Stimulated activated CD4-positive, alpha-beta T cell treated with anti-CD3 and anti-CD28 coated beads, Interleukin-12 subunit alpha, Interleukin-12 subunit beta, amount 100 ng/mL, for 4 hours (primary cell): ENCODE results near the gene NFYB.
"Not testable (repeated sequence)": the region's sequence is repeated elsewhere in the genome, so short reads cannot be mapped to it uniquely, and the experiment has no call there.

Experiments
- DNase-seq: peaks from one replicate; pipeline ENCODE4 v3.0.0-alpha.2; 2020

The NFYB gene

DNA sequence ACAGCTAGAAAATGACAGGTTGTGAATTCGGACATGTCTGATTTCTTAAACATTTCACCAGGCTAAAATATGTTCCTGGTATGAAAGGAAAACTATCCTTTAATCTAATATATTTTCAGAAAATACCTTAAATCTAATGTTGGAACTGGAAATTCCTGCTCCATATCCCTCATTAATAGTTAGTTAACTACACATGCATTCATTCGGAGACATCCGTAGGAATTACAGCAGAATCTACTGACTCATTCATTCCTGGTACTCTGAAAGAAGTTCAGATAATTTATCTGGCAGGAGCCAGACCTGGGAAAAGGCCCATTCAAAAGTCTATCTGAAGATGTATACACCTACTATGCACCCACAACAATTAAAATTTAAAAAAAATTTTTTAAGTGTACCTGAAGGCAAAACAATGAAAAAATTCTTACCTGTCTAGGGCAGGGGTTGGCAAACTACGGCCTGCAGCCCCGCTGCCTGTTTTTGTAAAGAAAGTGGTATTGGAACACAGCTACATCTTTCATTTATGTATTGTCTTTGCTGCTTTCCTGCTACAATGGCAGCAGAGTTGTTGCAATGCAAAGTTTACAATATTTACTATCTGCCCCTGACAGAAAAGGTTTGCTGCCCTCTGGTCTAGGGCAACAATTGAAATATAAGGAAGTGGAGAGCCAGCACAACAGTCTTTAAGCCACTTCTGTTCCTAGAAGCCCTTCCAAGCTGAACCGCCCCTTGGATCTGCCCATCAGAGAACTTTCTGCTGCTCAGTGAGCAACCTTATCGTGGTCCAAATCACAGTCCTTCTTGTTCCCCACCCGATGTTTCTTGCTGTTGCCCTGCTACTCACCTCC is 17.9 kb upstream of the NFYB start:
- no peak for DNase-seq

GRCh38 chr12:104154806-104155205 is 16.8 kb upstream of the NFYB start:
- no peak for DNase-seq

DNA sequence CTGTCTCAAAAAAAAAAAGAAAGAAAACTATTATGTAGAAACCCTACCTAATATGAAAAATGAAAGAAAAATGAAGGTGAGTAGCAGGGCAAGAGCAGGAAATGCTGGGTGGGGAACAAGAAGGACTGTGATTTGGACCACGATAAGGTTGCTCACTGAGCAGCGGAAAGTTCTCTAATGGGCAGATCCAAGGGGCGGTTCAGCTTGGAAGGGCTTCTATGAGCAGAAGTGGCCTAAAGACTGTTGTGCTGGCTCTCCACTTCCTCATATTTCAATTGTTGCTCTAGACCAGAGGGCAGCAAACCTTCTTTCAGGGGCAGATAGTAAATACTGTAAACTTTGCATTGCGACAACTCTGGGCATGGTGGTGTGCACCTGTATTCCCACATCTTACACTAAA is 16.3 kb upstream of the NFYB start:
- no peak for DNase-seq

DNA sequence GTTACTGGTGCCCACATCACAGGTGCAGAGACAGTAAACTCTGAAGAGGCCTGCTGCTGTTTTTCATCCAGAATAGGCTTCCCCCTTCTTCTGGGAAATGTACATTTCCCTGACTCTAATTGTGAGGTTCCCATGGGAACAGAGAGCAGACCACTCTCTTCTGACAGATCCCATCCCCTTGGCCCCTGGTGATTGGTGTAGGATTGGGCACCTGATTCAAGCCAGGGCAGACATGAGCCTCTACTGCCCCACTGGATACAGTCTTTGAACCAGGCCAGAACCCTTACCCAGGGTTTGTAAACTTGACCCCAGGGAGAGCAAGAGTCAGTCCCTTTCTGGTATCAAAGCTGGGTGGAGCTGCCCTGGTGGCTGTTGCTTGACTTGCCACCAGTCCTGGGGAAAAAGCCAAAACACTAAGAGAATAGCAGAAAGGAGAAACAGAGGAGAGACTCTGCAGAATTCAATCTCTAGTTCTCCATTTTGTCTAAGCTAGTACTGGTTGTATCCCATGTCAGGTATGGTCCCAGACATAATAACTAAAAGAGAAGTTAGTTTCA is 14.8 kb upstream of the NFYB start:
- no peak for DNase-seq

DNA sequence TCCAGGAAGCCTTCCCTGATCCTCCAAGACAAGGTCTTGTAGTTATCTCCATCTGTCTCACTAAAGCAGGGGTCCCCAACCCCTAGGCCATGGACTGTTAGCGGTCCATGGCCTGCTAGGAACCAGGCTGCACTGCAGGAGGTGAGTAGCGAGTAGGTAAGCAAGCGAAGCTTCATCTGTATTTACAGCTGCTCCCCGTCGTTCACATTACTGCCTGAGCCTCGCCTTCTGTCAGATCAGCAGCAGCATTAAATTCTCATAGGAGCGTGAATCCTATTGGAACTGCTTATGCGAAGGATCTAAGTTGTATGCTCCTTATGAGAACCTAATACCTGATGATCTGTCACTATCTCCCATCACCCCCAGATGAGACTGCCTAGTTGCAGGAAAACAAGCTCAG is 12.4 kb upstream of the NFYB start:
- DNase-seq: no peak

GRCh38 chr12:104147346-104147745 is 9.3 kb upstream of the NFYB start:
- no peak for DNase-seq

GRCh38 chr12:104143918-104144317 is 5.9 kb upstream of the NFYB start:
- no peak for DNase-seq

DNA sequence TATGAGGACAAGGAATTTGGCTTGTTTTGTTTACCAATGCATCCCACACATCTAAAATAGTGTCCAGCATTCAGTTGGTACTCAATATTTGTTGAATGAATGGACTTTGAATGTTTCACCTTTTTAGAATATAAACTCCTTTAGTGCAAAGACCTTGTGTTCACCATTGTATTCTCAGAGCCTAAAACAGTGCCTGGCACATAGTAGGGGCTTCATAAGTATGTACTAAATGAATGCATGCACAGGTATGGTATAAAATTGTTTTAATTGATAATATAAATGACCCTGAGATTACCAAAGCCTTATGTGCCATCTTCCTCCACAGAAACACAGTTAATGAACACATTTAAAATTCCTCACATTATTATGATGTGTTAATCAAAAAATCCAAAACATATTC is 5.0 kb upstream of the NFYB start:
- no peak for DNase-seq

DNA sequence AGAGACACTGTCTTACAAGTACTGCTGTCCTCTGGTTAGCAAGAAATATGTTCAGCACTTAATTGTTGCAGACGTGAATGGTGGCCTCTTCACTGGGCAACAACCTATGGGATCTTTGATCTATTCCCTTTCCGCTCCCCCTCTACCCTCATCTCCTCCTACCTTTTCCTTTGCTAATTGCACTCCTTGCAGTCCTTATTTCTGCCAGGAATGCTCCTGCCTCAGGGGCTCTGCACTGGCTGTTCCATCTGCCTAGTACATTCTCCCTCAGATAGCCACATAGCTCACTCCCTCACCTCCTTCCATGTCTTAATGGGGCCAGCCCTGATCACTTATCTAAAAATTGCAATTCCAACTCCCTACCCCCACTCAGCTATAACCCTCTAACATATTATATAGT is 4.5 kb upstream of the NFYB start:
- no peak for DNase-seq

DNA sequence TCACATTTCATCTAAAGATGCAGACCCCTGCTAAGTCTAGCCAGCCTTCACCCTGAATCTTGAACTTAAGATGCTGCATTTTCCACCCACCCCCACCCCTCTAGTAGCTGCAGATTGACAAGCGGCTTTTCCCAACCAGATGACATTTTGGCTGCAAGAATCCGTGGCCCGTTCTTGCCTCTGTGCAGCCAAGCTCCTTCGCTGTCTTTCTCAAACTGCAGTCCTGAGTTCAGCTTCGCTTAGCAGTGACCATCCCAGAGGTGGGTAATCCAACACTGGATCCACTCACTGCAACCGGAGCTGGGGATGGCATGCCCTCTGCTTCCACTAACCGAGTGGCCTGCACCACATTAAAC is 765 bp upstream of the NFYB start:
- DNase-seq: peak; percentile 3

GRCh38 chr12:104137001-104137901 is 759 bp downstream of the NFYB start:
- DNase-seq: peak; percentile 38

- no peak for DNase-seq
These were observed 1.4 kb downstream of the NFYB start for GRCh38 chr12:104136577-104136976.

- no peak for DNase-seq
These were observed 3.1 kb downstream of the NFYB start for GRCh38 chr12:104134882-104135281.

DNA sequence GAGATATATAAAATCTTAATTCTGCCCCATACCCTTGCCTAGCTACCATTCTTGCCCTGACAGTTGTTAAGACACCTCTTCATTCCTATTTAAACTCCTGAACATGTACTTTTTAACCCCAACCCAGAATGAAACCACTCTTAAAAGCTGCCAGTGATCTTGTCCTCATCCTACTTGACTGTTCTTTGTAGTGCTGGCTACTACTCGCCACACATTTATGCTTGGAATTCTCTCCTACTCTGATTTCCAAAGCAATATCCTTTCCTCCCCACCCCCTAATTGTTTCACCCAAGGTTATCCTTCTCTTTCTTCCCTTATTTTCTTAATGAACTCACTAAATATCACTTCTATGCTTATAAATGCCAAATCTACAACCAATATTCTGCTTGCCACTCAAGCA is 4.1 kb downstream of the NFYB start:
- no peak for DNase-seq

DNA sequence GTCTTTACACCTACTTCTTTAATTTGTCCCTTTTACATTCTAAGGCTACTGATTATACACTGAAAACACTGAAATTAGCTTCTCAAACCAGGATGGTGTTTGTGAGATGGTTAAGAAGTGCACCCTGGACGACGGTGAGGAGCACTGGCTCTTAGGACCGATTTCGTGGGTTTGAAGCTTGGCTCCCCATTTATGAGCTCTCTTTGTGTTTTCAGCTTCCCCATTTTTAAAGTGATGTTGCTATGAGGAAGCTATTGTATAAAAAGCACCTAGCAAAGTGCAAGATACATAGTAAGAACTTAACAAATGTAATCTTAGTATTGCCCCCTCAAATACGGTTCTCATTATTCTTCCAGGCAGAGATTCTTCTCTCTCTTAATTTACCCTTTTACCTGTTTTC is 4.7 kb downstream of the NFYB start:
- DNase-seq: no peak

- no peak for DNase-seq
These were observed 5.6 kb downstream of the NFYB start for GRCh38 chr12:104132351-104132956.

- DNase-seq: no peak
These were observed 6.4 kb downstream of the NFYB start for GRCh38 chr12:104131609-104132008.

DNA sequence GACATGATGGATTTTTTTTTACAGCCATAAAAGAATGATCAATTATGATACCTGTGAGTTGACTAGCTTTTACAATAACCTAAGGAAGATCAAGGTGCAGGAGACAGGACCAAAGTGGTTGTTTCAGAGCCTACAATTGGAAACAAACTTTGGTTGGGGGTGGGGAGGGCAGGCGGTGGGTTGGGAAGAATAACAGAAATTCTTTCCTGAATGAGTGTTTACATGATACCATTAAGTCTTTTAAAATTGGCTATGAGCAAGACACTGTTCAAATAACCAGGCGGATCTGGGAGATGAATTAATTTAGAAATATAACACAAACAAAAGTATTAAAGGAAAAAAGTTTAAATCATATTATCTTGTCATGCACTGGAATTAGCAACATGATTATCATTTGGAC is 7.2 kb downstream of the NFYB start:
- DNase-seq: no peak

DNA sequence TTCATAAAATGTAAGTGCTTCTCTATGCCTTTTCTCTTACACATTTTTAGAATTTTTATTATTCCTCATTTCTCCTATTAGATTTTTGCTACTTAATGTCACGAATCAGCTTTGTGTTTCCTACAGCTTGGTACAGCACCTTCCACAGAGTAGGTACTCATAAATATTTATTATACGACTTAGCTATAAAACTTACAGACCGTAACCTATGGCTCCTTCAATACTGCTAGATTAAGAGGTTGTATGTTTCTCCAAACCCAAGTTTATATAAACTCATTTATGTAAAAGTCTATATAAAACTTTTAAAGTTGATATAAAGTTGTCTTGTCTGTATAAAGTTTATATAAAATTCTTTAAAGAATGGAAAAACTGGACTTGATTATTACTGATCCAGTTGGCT is 11.5 kb downstream of the NFYB start:
- no peak for DNase-seq

- DNase-seq: no peak
These were observed 15.7 kb downstream of the NFYB start for GRCh38 chr12:104122298-104122697.

DNA sequence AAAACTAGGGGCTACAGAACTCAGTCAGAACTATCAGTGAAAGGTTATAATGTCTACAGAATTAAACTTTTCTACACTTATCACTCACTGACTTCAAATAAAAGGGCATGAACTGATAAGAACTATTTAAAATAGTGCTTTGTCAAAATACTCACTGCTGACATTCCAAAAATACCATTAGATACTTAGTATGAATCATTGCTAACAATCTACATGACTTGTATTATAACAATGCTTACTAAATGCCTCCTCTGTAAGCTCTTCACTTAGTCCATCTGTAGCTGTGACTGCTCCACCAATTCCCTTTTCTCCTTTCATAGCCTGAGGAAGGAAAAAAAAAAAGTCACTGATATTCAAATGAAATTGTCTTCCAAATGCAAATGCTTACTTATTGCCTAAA is 17.0 kb downstream of the NFYB start:
- no peak for DNase-seq

DNA sequence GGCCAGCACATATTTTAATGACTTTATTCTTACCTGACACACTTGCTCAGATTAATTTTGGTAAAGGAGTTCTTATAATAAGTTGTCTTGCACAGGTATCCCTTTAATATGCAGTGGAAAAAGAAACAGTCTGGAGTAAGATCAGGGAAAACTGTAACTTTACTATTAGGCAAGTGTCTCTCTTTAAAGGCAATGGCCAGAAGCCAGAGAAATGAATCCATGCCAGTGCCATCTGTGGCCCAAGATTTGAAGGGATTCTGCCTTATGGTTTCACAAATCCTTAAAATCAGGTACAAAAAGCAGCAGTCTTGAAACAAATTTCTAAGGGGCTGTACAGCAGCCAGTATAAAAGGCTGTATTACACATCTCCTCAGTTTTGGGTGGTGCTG is 22.4 kb downstream of the NFYB start:
- no peak for DNase-seq

- DNase-seq: not testable (repeated sequence)
These were observed 23.0 kb downstream of the NFYB start for GRCh38 chr12:104114834-104115586.
